NCI-H2227 treated with DMSO at 0.1 percent for 48 hours (cell line): Measurements from ENCODE around the gene CLTCL1.

ENCODE experiments used
- DNase-seq: peaks from one replicate; lab custom pipeline; 2025; lab: John Stamatoyannopoulos, UW

The CLTCL1 gene

DNA sequence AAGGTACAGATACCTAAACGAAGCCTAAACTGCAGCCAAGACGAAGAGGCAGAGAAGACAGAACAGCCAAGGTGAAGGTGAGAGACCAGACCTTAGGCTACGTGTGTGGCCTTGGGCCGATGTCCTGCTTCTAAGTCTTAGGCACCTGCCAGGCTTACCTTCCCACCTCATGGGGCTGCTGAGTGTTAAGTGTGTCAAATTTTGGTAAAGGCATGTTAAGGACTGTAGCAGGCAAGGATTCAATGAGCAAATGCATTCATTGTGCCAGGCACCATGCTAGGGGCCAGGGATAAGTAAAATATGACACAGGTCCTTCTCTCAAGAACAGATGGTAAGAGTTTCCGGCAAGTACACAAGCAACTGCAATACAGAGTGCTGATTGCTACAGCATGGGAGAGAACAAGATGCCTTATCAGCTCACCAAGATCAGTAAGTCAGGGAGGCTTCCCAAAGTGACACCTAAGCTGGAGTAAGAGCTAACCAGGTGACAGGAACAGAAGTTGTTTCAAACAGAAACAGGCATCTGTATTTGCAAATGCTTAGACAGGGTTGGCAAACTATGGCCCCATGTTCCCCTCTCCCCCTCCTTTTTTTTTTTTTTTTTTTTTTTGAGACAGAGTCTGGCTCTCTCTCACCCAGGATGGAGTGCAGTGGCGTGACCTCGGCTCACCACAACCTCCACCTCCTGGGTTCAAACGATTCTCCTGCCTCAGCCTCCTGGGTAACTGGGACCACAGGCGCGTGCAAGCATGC, 46.7 kb downstream of the CLTCL1 start:
- DNase-seq = no peak

DNA sequence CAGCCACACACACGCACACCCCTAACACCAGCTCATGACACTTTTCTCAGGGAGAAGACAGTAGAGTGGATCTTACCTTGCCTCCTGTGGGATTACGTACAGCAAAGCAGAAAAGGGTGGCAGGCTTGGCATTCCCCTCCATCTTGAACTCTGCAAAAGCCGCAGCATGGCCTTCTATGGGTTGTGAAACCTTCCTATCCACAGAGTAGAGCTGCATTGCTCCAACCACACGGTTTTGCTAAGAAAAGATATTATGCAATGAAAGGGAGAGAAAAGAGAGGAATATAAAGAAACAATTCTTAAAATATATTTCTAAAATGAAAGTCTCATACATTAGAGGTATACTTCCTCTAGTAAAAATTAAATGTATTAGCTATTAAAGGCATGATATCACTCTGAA, 48.8 kb downstream of the CLTCL1 start:
- no peak for DNase-seq

DNA sequence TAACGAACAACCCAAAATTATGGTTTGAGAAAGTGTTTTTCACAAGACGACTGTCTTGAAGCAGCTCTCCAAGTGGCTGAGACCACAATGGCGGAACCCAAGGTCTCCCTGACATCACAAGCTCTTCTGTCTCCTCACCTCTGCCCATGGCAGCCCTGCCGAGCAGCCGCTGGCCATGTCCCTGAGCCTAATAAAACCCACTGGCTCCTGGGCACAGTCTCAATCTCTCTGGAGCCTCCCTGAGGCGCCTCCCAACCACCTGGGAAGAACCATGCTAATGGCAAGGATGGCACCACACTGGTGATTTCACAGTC, 50.0 kb downstream of the CLTCL1 start:
- DNase-seq = no peak

DNA sequence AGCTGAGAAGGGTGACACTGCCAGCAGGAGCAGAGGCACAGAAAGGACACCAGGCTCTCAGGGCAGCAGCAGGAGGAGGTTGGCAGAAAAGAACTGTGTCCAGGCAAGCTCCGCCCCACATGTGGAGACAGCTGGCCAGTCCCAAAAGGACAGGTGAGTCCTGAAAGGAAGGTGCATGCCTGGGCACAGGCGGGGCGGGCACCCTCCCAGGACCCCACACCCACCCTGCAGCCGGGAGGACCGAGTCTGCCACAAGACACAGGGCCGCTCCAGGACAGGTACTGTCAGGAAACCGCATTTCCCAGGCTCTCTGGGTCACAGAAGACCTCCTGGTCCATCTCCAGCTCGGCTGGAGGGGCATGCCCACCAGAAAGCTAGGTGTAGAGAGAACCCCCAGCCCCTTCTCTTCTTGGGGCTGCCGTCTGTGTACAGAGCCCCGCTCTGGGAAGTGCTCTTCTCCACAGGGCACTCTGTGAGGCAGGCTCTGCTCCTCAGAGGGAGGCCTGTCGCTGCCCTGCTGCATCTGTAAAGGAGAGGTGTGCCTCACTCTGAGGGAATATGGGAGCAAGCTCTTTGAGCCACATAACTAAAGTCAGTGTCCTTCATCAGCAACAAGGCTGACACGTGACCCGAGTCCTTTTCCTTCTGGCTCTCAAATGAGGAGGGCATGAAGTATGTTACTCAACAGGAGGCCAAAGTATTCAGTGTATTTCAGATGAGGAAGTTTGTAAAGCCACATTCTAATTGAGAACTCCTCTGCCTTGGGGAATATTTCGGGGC, 50.5 kb downstream of the CLTCL1 start:
- DNase-seq = no peak

DNA sequence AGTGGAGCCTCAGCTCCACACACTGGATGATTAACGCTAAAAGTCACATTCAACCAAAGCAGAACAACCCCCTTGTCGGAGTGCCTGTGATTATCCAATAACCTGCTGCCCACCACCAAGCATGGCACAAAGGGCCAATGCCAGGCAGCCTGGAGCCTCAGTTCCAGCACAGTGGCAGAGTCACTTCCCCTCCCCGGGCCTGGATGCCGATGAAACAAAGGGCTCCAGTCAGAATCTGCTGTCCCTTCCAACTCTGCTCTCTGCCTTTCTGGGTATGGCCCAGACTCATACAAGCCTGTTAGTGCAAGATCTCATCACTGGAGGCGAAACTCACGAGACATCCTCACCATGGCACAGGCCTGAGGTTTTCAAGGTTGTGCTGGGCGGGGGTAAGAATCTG, 52.1 kb downstream of the CLTCL1 start:
- DNase-seq = no peak

GRCh38 chr22:19238900-19239299, 52.6 kb downstream of the CLTCL1 start:
- DNase-seq = no peak

GRCh38 chr22:19235874-19236273, 55.6 kb downstream of the CLTCL1 start:
- no peak for DNase-seq

DNA sequence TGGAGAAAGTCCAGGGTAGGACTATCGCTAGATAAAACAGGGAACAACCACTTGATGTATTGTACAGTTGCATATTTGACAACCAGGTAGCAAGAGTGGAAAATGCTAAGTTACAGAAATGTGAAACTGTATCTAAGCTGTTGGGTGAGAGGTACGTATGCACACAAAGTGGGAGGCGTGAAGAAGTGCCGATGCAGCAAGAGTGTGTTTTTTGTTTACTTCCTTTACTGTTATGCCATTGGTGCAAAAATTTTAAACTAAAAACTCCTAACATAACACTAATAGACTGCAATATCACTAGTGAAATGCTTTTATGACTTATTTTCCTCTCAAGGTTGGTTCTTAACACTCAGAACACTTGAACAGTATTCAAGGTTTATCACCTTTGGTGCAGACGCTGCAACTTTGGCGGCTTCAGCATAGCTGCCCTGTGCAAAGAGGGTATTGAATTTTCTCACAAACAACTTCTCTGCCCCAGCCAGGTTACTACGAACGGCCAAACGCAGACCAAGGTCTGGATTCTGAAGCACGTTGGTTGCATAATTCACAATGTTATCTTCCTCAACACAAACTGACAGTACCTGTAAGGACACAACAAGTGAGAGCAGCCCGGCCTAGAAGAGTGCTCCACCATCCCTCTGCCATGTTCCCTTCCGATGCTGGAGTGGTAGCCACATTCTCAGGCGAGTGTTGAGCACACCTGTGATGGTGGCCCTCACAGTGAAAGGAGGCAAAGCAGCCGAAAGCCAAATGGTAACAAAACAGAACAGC, 57.2 kb downstream of the CLTCL1 start:
- no peak for DNase-seq

DNA sequence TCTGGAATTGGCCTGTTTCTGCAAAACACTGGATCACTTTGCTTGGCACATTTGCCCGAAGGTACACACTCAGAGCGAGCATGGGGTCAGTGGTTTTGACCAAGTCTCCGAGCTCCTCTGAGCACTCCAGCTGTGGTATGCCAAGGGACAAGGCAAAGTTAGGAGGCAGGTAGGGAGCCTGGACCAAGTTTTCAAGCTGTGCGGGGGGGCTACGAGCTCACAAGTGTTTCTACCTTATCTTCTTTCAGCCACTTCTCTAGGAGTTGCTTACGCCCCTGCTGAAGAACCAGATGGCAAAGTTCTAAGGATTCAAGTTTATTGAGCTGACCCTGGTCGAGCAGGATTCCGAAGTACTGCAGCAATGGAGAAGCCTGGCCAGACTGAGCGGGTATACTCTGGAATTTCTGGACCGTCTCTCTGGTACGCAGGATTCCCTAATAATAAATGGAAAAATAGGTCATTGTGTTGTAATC, 58.3 kb downstream of the CLTCL1 start:
- no peak for DNase-seq

DNA sequence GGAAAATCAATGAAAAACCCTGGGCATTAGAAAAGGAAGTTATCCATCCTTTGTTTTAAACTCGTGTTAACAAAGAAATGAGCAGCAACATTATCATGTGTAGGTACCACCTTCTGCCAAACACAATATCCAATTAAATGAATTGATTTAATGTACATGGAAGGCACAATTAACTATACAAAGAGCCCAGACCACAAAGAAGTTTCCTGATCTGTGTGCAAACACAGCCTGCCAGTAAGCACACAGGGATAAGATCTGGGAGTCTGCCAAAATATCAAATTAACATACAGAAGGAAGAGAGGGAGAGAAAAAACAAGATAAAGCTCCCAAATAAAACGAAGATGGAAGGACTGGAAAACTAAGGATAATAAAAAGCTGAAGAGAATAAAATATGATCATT, 58.9 kb downstream of the CLTCL1 start:
- DNase-seq = no peak

GRCh38 chr22:19231986-19232385, 59.5 kb downstream of the CLTCL1 start:
- DNase-seq = no peak

DNA sequence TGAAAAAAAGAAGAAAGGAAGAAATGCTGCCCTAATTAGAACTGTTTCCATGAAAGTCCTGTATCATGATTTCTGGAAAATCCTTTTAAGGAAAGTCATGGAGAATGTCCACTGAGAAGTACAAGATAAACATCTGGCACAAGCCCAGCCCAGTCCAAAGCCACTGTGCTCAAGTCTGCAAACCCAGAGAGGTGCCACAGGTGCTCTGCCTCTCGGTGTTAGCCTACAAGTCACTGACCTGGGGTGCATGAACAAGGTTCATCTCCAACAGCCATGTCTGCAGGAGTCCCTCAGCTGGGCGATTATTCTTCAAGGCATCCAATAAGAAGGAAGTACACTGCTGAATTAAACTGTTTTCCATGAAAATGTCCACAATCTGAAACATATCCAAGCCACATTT, 61.9 kb downstream of the CLTCL1 start:
- no peak for DNase-seq

DNA sequence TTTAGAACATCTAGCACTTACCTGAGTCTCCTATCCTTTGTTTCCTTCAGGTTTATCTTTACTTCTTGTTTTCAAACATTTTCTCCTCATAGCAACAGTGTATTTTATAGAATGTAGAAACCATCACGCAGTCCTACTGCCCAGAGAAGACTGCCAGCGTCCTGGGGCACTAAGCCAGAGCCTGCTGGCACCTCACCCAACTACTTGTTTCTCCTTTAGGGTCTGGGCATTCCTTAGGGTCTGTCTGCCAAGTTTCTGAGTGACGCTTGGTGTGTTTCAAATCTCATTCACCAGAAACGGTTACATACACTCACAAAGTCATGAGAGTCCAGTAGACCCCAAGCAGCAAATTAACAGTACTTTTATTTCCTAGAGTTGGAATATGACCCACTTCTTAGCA, 63.3 kb downstream of the CLTCL1 start:
- no peak for DNase-seq

- no peak for DNase-seq
These were observed 65.1 kb downstream of the CLTCL1 start for GRCh38 chr22:19226428-19226827.

DNA sequence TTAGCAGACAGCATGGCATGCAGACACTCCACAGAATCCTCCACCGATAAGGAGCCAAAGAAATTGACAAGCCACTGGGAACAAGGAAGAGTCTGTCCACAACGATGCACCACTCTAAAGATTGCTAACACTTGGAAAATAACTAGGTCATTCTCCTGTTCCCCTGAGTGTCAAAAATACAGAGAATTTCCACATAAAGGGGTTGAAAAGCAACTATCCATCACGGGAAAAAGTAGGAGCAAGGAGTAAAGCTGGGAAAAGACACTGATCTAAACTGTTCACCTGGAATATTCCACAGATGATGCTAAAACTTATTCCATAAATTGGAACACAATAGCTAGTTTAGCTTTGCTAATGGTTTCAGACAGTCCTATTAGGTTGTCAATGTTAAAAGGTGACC, 66.0 kb downstream of the CLTCL1 start:
- DNase-seq = no peak

GRCh38 chr22:19224985-19225384, 66.5 kb downstream of the CLTCL1 start:
- no peak for DNase-seq

- DNase-seq = no peak
These were observed 67.0 kb downstream of the CLTCL1 start for GRCh38 chr22:19224557-19224956.

GRCh38 chr22:19223617-19224016, 67.9 kb downstream of the CLTCL1 start:
- DNase-seq = no peak

DNA sequence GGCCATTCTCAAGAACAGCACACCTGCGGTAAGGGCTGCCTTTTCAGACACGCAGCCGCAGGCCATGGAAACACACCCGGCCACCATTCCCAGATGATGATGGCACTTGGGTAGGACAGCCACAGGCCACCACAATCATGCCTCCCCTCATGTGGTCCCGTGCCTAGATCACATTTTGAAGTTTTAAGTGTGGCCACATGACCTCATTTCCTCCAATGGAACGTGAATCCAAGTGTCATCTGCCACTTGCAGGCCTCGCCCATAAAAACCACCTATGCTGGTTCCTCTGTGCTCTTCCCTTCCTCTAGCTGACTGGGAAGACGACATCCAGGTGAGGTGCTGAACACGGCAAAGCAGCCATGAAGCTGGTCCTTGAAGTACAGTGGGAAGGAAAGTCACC, 68.4 kb downstream of the CLTCL1 start:
- DNase-seq = no peak

DNA sequence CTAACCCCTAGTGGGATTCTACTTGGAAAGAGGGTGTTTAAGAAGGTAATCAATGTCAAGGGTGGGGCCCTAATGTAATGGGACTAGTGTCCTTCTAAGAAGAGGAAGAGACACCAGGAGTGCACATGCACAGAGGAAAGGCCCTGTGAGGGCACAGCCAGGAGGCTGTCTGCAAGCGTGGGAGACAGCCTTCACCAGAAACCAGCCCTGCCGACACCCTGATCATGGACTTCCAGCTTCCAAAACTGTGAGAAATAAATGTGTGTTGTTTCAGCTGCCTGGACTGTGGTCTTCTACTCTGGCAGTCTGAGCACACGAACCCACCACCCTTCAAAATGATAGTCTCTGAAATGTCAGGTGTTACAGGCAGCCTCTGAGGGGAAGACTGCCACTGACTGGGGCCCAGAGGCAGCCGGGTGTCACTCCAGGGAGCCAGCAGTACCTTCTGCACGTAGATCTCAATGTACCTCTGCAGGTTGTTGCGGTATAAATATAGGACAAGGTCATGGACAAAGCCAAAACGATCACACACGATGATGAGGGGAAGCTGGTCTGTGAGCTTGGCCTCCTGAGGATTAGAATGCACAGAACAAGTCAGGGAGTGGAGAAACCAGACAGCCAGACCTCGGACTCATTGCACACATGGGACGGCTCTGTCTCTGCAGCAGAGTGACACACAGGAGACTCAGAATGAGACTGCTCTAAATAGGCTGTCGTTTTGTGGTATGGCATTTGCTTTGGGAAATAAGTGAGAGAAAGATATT, 69.1 kb downstream of the CLTCL1 start:
- no peak for DNase-seq

DNA sequence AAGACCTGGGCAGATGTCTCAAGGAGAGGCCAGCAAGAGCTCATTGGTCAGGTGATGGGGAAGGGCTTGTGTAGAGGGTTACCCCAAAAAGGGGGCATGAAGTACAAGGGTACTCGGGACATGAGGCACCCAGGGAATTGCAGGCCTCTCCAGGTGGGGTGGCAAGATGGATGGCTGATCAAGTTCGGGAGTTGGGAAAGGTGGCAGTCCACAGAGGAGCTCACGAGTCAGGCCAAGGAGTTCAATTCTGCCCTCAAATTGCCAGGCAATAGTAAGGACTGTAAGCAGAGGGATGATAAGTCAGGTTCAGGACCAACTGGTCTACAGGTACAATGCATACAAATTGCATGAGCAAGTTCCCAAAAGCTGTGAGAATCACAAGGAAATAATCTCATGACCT, 70.7 kb downstream of the CLTCL1 start:
- no peak for DNase-seq

- peak; percentile 40 for DNase-seq
These were observed 72.8 kb downstream of the CLTCL1 start for GRCh38 chr22:19218541-19219233.
